ENCODE measurements around the gene ABT1. TPM values are rescaled to one million over a fixed set of nuclear protein-coding genes. Genes with fewer than 3 reads are reported as not detected.
"Not testable (repeated sequence)": the region's sequence is repeated elsewhere in the genome, so short reads cannot be mapped to it uniquely, and the experiment has no call there.

ABT1 gene
- 27.0 and 32.2 TPM in 2 replicates for total RNA-seq (2014; rRNA removed; shearing (Covaris generic))

DNA sequence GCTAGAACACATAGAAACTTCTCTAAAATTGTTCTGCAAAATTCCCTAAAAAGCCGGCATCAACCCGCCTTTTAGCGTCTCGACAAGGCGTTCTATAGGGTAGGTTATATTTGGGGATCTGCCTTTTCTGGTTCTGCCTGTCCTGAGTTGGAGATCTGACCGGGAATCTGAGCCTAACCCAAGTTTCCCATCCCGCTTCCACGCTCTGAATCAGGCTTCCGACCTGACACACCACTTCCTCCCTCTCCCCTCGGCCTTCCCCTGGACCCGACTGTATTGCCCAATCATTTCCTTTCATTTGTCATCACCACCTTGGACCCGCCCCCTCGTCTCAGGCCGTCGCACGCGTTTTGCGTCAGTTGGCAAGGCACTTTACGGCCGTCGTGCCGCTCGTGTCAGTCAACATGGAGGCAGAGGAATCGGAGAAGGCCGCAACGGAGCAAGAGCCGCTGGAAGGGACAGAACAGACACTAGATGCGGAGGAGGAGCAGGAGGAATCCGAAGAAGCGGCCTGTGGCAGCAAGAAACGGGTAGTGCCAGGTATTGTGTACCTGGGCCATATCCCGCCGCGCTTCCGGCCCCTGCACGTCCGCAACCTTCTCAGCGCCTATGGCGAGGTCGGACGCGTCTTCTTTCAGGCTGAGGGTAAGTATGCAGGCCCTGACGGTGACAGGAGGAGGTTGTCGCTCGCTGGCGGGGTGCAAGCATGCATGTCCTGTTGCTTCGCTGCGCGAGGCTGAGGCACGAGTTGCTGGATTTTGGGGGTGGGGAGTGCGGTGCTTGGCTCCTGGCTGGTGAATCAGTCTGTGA is at the start of gene ABT1:
Gene ABT1 (plus strand): TSS at position 375 of the 810 bp plus-strand sequence. CDS start 30 bp downstream, at position 405.
- DNase-seq (ENCODE audit: low spot score) = peak; percentile 97

DNA sequence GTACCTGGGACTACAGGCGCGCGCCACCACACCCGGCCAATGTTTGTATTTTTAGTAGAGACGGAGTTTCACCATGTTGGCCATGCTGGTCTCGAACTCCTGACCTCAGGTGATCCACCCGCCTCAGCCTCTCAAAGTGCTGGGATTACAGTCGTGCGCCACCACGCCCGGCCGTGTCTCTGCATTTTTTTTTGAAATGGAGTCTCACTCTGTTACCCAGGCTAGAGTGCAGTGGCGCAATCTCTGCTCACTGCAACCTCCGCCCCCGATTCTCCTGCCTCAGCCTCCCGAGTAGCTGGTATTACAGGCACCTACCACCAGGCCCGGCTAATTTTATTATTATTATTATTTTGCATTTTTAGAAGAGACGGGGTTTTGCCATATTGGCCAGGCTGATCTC is 49.4 kb upstream of the ABT1 start:
- DNase-seq (ENCODE audit: low spot score) = not testable (repeated sequence)

DNA sequence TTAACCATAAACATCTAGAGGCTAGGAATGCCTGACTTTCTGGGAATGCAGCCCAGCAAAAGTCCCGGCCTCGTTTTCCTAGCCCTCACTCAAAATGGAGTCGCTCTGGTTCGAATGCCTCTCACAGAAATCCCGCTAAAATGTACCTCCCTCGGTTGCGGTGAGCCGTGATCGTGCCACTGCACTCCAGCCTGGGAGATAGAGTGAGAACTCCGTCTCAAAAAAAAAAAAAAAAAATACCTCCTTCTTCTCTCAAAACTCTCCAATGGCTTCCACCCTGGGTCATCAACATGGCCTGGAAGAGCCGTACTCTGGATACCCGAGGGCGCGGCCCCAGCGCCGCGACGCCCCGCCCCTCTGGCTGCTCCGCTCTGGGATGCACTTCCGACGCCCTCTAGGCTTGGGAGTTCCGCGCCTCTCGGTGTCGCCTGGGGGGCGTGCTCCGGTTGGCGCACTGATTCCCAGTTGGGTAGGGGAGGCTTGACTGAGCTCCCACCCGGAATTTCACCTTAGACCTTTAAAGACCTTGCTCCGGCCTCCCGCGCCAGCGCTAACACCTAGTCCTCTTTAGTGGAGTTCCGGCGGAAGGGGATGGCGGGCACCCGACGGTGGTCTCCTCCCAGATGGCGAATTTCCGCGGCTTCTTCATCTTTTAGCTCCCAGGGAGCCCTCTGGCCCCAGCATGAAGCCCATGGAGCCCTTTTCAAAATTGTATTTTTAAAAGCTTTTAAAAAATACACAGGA is 46.3 kb upstream of the ABT1 start:
- DNase-seq (ENCODE audit: low spot score) = peak; percentile 60

DNA sequence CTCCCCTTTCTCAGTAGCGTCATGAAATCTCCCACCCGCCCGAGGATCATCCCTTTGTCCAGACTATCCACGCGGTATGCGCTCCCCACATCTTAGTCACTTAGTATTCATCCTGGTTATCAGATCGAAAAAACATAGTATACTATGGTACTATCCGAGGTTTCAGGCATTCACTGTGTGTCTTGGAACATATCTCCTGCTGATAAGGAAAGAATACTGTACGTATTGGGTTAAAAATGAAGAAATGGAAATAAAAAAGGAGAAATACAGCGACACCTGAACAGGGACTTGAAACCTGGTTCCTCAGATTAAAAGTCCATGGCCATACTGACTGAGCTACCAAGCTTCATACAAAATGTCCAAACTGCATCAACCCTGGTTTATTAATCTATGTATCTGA is 44.5 kb upstream of the ABT1 start:
- DNase-seq (ENCODE audit: low spot score) = no peak

DNA sequence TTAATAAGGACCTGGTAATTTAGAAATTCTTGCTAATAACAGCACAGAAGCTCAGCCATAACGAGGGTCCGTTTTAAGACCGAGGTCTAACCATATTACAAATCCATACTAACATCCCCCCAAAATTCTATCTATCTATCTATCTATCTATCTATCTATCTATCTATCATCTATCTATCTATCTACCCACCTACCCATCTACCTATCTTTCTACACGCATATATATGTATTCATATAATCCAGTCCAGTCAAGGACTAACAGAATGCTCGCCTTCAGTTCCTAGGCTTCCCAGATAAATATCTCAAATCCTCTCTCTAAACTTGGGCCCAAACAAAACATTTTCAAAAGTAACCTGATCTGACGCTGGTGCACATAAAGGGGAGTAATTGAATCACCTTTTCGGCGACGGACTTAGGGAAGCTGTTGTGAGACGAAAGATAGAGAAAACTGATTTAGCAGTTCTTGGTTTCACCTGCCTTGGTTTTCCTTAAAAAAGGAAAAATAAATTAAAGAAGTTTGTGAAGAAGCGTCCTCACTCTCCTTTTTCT is 44.0 kb upstream of the ABT1 start:
- DNase-seq (ENCODE audit: low spot score) = no peak

DNA sequence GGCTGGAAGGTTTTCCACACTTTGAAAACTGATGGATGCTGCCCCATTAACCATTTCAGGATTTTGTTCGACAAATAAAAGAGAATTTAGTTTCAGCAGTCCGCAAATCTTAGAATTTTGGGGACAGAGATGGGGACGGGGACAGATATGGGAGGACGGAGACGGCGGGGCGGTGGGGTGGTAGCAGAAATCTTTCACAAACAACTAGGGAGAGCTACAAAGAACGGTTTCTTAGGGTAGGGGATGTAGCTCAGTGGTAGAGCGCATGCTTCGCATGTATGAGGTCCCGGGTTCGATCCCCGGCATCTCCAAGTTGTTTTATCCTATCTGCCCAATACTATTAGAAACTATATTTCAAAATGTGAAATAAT is 43.5 kb upstream of the ABT1 start:
- peak; percentile 88 for DNase-seq (ENCODE audit: low spot score)

DNA sequence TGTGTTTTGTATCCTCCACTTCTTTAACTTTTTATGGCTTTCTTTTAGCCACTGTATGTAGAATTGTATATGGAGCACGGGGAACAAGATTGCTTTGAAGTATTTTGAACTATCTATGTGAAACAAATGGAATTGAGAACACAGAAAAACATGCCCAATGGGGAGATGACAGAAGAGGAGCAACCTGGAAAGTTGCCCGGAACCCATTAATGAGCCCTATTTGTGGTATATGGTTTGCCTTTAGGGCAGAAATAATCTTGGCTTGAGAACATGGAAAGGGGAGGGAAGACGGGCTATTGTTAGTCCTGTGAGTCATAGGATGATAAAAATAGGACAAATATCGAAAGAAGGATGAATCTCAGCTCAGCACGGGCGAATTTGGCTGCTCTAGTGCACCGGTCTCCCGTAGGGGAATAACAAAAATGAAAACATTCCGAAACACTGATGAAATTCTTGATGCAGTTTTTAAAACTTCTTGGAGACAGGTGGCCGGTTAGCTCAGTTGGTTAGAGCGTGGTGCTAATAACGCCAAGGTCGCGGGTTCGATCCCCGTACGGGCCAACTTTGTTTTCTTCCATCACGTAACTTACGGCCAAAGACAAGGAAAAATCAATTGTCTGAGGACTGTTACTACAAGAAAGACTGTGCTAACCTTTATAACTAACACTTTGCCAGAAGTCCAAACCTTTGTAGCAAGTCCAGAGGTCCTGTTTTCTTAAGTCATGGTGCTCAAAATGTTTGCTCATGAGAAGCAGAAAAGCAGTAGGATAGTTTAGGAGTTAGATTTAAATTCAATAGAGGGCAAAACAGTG is 42.9 kb upstream of the ABT1 start:
- peak; percentile 93 for DNase-seq (ENCODE audit: low spot score)

DNA sequence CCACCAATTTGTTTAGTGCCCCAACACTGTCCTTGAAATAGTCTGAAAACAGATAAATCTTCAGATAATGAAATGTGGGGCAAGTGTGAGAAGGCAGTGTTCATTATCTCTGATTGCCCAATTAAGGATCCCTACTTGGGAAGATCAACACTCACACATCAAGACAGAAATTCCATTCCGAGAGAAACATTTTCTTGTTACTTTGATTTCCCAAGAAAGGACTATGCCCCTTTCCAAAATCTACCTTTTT is 42.4 kb upstream of the ABT1 start:
- DNase-seq (ENCODE audit: low spot score) = no peak

DNA sequence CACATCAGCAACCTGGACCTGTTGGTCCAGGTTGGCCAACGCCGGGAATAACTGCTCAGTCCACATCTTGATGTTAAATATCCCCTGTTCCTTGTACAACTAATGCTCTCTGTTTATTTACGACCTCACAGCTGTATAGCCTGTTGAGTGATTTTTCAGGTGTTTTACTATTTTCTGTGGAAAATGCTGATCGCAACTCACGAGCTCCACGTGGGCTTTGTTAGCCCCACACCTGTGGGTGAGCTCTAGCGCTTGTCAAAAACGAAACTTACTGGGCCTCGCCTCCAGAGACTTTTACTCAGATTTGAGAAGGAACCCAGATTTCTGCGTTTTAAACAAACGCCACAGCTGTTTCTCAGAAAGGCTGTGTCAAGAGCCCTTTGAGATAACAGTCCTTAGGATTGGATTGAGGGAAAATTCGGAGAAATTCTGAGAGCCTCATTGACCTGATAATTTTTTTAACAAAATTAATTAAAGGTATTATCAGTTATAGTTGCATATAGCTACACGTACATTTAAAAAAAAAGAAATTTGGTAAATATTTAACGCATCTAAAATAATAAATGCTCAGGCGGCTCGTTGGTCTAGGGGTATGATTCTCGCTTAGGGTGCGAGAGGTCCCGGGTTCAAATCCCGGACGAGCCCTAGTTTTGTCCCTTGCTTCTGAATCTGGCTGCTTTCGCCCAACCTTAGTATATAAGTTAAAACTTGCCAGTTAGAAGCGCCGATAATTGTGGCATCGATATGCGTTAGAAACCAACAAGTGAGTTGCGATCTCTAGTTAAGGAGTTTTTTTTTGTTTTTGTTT is 41.9 kb upstream of the ABT1 start:
- DNase-seq (ENCODE audit: low spot score) = peak; percentile 79

DNA sequence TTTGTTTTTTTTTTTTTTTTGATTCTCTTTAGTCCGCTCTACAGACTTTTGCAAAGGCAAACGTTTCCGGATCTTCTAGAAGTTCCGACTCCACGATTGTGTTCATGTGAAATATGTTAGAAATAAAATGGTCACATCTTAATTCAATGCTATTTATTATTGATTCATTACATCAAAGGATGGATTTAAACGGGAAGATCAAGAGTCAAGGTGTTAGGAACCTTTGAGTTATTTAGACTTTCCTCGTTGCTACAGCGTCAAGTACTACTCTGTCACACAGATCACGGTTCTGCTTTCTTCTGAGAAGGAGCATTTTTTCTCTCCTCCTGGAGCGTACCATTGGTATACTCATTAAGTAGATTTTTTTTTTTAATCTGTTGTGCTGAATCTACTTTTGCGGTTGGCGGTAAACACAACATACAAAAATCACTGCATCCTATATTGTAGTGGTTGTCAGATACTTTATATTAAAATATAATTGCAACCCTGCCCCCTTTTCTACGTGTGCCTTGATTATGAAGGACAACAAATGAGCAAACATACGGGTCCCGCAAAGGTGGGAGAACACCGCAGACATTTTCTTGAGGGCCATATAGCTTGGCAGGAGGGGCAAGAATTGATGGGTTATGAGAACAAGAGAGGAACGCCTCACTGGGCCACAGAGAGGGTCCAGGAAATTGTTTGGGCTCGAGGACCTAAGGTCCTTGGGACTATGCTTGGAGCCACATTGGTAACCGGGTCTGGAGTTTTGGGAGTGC is 41.1 kb upstream of the ABT1 start:
- DNase-seq (ENCODE audit: low spot score) = peak; percentile 28

DNA sequence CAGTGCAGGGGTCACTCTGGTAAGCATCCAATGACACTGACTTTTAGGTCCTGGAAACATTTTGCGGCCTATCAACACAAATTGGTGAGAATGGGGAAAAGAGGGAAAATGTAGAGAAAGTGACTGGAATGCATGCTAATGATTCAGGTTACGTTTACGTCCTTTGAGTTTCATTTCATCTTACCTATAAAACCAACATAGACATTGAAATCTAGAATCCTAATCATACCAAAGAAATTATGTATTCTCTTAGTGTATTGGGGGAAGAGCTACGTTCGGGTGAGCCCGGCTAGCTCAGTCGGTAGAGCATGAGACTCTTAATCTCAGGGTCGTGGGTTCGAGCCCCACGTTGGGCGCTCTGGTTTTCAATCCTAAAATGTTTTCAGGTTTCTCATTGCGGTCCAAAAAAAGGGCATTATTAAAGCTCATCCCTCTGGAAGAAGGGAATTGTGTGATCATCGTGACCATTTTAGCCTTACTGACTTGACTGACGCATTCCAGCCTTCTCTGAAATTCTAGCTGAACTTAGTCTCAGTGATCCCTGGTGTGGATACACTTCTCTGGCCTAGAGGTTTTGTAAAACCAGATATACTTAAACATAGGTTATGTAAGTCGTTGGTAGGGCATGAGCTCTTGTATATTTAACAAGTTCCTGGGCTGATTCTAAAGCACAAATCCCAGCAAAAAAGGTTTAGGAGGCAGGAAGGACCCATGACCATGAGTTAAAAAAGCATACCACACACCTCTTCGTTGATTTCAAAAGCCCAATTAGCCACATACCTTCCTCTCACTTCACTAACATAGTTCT is 40.3 kb upstream of the ABT1 start:
- DNase-seq (ENCODE audit: low spot score) = peak; percentile 85

DNA sequence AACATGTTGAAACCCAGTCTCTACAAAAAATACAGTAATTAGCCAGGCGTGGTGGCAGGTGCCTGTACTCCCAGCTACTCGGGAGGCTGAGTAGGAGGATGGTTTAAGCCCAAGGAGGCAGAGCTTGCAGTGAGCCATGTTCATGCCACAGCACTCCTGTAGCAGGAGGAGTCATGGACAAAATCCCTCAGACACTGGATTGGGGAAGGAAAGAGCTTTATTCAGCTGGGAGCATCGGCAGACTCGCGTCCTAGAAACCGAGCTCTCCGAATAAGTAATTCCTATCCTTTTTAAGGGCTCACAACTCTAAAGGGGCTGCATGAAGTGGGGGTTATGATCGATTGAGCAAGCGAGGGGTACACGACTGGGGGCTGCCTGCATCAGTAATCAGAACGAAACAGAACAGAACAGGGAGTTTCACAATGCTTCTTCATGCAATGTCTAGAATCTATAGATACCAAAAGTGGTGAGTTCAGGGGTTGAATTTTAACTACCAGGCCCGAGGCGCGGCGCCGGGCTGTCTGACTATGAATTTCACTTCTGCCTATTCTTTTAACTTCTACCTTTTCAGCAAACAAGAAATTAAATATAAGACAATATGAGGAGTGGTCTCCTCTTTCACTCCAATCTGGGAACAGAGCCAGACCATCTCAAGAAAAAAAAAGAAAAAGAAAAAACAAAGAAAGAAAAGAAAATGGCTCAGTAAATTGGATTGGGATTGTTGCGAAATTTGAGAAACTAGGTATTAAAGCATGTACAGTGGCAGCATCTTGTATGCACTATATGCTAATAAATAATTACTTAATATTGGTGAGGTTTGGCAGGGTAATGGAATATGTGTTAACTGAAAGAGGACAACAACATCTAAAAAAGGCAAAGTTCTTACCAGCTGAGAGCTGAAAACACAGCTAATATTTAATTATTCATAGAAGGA is 35.0 kb upstream of the ABT1 start:
- no peak for DNase-seq (ENCODE audit: low spot score)

DNA sequence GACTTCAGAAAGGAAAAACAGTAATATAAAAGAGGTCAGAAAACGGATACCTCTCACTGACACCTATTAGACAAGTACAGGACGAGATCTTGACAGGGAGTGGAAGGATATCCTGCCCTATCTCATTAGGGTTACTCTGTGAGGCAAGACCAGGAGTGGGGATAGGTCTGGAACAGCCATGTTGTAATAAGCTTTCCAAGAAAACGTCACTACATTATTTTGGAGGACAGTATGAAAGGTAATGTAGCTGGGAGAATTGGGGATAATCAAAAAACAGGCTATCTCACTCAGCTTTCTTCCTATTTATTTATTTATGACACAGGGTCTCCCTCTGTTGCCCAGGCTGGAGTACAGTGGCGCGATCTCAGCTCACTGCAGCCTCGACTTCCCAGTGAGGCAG is 33.3 kb upstream of the ABT1 start:
- no peak for DNase-seq (ENCODE audit: low spot score)

DNA sequence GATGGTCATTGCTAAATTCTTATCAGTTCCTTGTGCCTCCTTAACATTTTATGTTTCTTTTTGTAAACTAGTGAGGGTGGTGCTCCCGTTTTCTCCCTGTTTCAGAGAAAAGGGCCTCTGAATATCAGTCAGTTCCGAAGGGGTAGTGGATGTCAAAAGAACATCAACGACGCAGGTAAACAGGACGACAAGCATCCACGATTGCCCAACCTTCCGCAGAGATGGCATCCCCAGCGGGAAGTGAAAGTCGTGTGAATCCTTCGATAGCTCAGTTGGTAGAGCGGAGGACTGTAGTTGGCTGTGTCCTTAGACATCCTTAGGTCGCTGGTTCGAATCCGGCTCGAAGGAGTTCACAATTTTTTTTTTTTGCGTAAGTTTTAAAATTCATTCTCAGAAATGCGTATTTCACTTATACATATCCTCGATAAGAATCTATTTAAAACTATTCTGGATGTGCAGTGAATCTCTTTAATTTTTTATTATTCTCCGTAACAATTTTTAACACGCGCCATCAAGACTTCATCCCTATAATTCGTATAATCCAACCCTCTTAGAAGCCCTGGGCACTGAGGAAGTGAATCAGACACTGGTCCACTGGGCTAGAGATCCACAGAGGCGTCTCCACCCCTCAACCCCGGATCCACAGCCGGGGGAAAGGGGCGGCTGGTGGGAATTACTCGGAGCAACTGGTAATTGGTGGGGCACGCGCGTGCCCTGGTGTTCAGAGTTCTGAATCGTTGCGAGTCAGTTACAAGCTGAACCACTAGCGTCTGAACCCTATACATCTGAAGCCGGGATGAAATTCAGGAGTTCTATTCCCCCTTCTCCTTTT is 27.9 kb upstream of the ABT1 start:
- peak; percentile 99 for DNase-seq (ENCODE audit: low spot score)

DNA sequence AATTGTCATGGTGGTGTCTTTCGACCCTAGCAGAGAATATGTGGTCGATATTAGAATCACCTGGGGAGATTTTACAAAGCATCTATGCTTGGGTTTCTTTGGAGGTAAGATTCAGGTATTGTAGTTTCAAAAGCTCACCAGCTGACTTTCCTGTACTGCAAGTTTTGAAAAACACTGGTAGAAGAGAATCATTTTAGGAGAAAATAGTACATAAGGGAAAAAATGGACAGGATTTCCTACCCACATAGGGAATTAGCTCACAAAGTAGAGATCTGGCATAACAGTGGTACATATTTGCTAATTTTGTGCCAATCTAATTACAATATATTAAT is 27.4 kb upstream of the ABT1 start:
- DNase-seq (ENCODE audit: low spot score) = no peak

DNA sequence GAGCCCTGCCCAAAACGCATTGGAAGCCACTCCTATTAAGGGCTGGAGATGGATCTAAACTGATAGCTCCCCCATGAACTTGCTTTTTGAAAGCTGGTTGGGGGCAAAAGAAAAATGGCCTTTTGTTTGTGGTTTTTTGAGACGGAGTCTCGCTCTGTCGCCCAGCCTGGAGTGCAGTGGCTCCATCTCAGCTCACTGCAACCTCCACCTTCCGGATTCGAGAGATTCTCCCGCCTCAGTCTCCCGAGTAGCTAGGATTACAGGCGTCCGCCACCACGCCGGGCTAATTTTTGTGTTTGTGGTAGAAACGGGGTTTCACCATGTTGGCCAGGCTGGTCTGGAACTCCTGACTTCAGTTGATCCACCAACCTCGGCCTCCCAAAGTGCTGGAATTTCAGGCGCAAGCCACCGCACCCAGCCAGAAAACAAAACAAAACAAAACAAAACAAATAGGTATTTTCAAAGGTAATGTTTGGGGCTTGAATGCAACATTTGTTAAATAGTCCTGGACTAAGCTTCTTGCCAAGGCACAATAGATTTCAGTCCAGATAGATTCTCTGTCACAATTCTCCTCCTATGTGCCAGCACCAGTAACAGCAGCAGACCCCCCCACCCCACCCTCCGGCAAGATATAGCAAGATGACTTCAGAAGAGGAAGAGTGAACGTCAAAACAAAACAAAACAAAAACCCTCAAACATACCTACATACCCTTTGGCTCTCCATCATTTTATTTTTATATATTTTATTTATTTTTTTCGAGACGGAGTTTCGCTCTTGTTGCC is 26.5 kb upstream of the ABT1 start:
- DNase-seq (ENCODE audit: low spot score) = no peak

Measured in HT-29 (cell line).